Keratinocyte (primary cell): Measurements from ENCODE around the gene ANO2. TPM values are rescaled to one million over a fixed set of nuclear protein-coding genes. Genes with fewer than 3 reads are reported as not detected.

ENCODE experiments used
- DNase-seq: peaks from one replicate; pipeline ENCODE4 v3.0.0-alpha.2; 2011; ENCODE audit warnings: low read depth, missing footprints, low spot score
- FAIRE-seq: peaks from 2 replicates; lab custom pipeline; 2011; peaks lifted over from hg19 to GRCh38; lab: Jason Lieb, UNC
- H2AFZ ChIP-seq: 2 replicates; pipeline ENCODE4 v1.6.0; 2012; ENCODE audit warnings: low read length, control low read depth, inconsistent platforms; ENCODE audit not compliant: control insufficient read depth
- H3K27ac ChIP-seq: 2 replicates; pipeline ENCODE4 v1.5.1; 2011; ENCODE audit warnings: low read length; ENCODE audit not compliant: control insufficient read depth, insufficient read depth
- H3K27me3 ChIP-seq: 3 replicates; pipeline ENCODE4 v1.6.0; 2011; ENCODE audit warnings: low read length; ENCODE audit not compliant: control insufficient read depth, insufficient read depth; ENCODE audit errors: extremely low read depth
- H3K36me3 ChIP-seq, 2 experiments: 2 replicates in 1 of 2; 3 replicates in 1 of 2; pipeline ENCODE4 v1.5.1; 2011; ENCODE audit warnings: low read length in 2 of 2, mild to moderate bottlenecking in 1 of 2; ENCODE audit not compliant: control insufficient read depth in 2 of 2, insufficient read depth in 2 of 2; ENCODE audit errors: extremely low read depth in 1 of 2
- H3K4me1 ChIP-seq: 3 replicates; pipeline ENCODE4 v1.5.1; 2011; ENCODE audit warnings: low read length; ENCODE audit not compliant: control insufficient read depth, insufficient read depth; ENCODE audit errors: extremely low read depth
- H3K4me2 ChIP-seq: 3 replicates; pipeline ENCODE4 v1.6.0; 2011; ENCODE audit warnings: low read depth, low read length; ENCODE audit not compliant: control insufficient read depth, insufficient read depth; ENCODE audit errors: extremely low read depth
- H3K4me3 ChIP-seq, 3 experiments: fragments of 200-600 bp in 1 of 3; sonication (generic) in 1 of 3; 2 replicates in 2 of 3; 3 replicates in 1 of 3; pipeline ENCODE4 v1.5.1; 2011 to 2016; ENCODE audit warnings: low read length in 3 of 3, mild to moderate bottlenecking in 3 of 3, control low read depth in 2 of 3, inconsistent platforms in 1 of 3, low read depth in 1 of 3, mixed read lengths in 1 of 3, mixed run types in 1 of 3, moderate library complexity in 1 of 3; ENCODE audit not compliant: control insufficient read depth in 2 of 3, insufficient read depth in 2 of 3; ENCODE audit errors: extremely low read depth in 1 of 3
- H3K79me2 ChIP-seq: 2 replicates; pipeline ENCODE4 v1.6.0; 2012; ENCODE audit warnings: low read length; ENCODE audit not compliant: control insufficient read depth, insufficient read depth
- H3K9ac ChIP-seq: 3 replicates; pipeline ENCODE4 v1.6.0; 2011; ENCODE audit warnings: low read length; ENCODE audit not compliant: control insufficient read depth, insufficient read depth; ENCODE audit errors: extremely low read depth
- H3K9me1 ChIP-seq: 3 replicates; pipeline ENCODE4 v1.6.0; 2011; ENCODE audit warnings: low read length; ENCODE audit not compliant: control insufficient read depth, insufficient read depth; ENCODE audit errors: extremely low read depth
- H3K9me3 ChIP-seq: 2 replicates; pipeline ENCODE4 v1.5.1; 2012; ENCODE audit warnings: low read depth, low read length; ENCODE audit not compliant: control insufficient read depth
- H4K20me1 ChIP-seq: 3 replicates; pipeline ENCODE4 v1.6.0; 2011; ENCODE audit warnings: low read length; ENCODE audit not compliant: control insufficient read depth, insufficient read depth; ENCODE audit errors: extremely low read depth
- EZH2 ChIP-seq: IDR thresholded peaks from one replicate; pipeline ENCODE4 v1.6.1; 2012; ENCODE audit warnings: inconsistent platforms, mild to moderate bottlenecking, low read length, moderate library complexity
- dilution Hi-C: fragments of 300-500 bp; cut with MboI; formaldehyde crosslinking; loops from one replicate; pipeline ENCODE4 v1.7.0; 2020; ENCODE audit warnings: low sequenced_read_pairs; ENCODE audit not compliant: extremely low pct_ligation_motif_present
- polyA plus RNA-seq, 5 experiments: library from polyadenylated mRNA; depleted of rRNA in 3 of 5; stranded (reverse) in 3 of 5; stranded (forward) in 1 of 5; unstranded in 1 of 5; fragments of >200 nt; gene quantifications; 1 replicate in 1 of 5; 2 replicates in 3 of 5; 3 replicates in 1 of 5; pipeline versions ENCODE4 v1.2.1 to v1.2.3, GENCODE V29; 2011 to 2012; ENCODE audit warnings: missing spikeins in 2 of 5, low read depth in 1 of 5, low replicate concordance in 1 of 5
- TF ChIP-seq, protein P1 (sequence below), 3 experiments: IDR thresholded peaks in 1 of 3; conservative IDR thresholded peaks in 1 of 3; optimal IDR thresholded peaks in 1 of 3; 2 replicates in 2 of 3; 3 replicates in 1 of 3; pipeline versions ENCODE3 to v1.5.1; 2011; ENCODE audit warnings: low read length in 3 of 3, mild to moderate bottlenecking in 3 of 3, moderate library complexity in 2 of 3, control low read depth in 1 of 3, inconsistent platforms in 1 of 3; ENCODE audit not compliant: insufficient read depth in 2 of 3; ENCODE audit errors: extremely low read depth in 1 of 3

ANO2 gene
- polyA plus RNA-seq, 1 donor (not counting 4 experiments of a cell fraction or from before 2014, with no cell fraction given), result 0.14 TPM

DNA sequence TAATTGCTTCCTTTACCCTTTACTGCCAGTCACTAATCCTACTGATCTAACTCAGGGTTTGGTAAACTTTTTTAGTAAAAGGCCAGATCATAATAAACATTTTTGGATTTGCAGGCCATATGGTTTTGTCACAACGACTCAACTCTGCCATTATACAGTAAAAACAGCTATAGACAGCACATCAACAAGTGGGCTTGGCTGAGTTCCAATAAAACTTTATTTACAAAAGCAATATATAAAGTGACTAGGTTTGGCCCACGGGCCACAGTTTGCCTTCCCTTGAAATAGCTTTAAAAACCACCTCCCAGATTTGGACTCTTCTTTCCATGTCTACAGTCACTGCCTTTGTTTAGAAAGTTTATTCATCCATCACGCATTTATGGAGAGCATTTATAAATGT is 366.3 kb downstream of the ANO2 start:
- Histone ChIP-seq H3K27ac (no peak overlapping the region), H3K4me1 (no peaks in the 10 kb centered on the region), H3K79me2 (no peaks in the 10 kb centered on the region), H4K20me1 (no peaks in the 10 kb centered on the region), H3K9me3 (no peaks in the 10 kb centered on the region), H3K9ac (no peak overlapping the region), H2AFZ (no peak overlapping the region), H3K4me3 (no peak overlapping the region), H3K27me3 (no peaks in the 10 kb centered on the region), H3K4me2 (no peak overlapping the region), H3K9me1 (no peaks in the 10 kb centered on the region), H3K36me3 (no peaks in the 10 kb centered on the region)
- DNase-seq (no peak), FAIRE-seq (no peak)
- dilution Hi-C loops, result no loop called here
- TF ChIP-seq, protein P1, sequence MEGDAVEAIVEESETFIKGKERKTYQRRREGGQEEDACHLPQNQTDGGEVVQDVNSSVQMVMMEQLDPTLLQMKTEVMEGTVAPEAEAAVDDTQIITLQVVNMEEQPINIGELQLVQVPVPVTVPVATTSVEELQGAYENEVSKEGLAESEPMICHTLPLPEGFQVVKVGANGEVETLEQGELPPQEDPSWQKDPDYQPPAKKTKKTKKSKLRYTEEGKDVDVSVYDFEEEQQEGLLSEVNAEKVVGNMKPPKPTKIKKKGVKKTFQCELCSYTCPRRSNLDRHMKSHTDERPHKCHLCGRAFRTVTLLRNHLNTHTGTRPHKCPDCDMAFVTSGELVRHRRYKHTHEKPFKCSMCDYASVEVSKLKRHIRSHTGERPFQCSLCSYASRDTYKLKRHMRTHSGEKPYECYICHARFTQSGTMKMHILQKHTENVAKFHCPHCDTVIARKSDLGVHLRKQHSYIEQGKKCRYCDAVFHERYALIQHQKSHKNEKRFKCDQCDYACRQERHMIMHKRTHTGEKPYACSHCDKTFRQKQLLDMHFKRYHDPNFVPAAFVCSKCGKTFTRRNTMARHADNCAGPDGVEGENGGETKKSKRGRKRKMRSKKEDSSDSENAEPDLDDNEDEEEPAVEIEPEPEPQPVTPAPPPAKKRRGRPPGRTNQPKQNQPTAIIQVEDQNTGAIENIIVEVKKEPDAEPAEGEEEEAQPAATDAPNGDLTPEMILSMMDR (optimal IDR thresholded peaks at IDR 0.05 in 1 of 3, IDR thresholded peaks at IDR 0.05 in 1 of 3, conservative IDR thresholded peaks at IDR 0.05 in 1 of 3; ENCODE audit: extremely low read depth in 1 of 3, insufficient read depth in 2 of 3, low read length in 3 of 3), result no peak
- TF ChIP-seq EZH2, result no peak

DNA sequence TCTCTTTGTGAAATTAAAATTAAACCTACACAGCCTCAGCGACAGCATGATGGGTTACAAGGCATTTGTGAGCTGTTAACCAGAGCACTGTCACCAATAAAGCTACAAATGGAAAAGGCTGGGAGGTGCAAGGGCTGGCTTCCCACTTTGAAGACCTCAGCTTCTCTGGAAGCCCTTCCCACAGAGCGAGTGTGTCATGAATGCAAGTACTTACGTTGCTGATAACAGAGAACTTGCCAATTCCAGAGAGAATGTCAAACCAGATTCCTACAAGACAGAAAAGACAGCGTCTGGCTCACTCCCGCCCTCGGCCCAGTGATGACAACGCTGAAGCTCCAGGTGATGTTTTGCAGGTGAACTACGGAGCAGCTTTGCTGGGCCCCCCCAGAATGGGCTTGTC is 367.3 kb downstream of the ANO2 start:
- dilution Hi-C loops, result no loop called here
- Histone ChIP-seq H4K20me1 (no peaks in the 10 kb centered on the region), H3K27me3 (no peaks in the 10 kb centered on the region), H3K9ac (no peak overlapping the region), H3K4me2 (no peak overlapping the region), H3K4me1 (no peaks in the 10 kb centered on the region), H3K79me2 (no peaks in the 10 kb centered on the region), H3K36me3 (no peaks in the 10 kb centered on the region), H3K9me3 (no peaks in the 10 kb centered on the region), H2AFZ (no peak overlapping the region), H3K4me3 (no peak overlapping the region), H3K27ac (no peak overlapping the region), H3K9me1 (no peaks in the 10 kb centered on the region)
- TF ChIP-seq, protein P1 (optimal IDR thresholded peaks at IDR 0.05 in 1 of 3, IDR thresholded peaks at IDR 0.05 in 1 of 3, conservative IDR thresholded peaks at IDR 0.05 in 1 of 3; ENCODE audit: extremely low read depth in 1 of 3, insufficient read depth in 2 of 3, low read length in 3 of 3), result no peak
- TF ChIP-seq EZH2, result no peak
- DNase-seq, result no peak
- no peak for FAIRE-seq
